Panc1 (cell line): ENCODE results near the gene AKAP4. TPM values are rescaled to one million over a fixed set of nuclear protein-coding genes. Genes with fewer than 3 reads are reported as not detected.

Experiments
- ATAC-seq: fragments of 200-7000 bp; cut with Tn5 transposase; 2 replicates; pipeline ENCODE4 v1.9.1; 2020; ENCODE audit warnings: mild to moderate bottlenecking, moderate library complexity
- BruUV-seq: library from RNA; stranded (reverse); fragments of 400-500 nt; replicated peaks from 2 replicates; lab custom pipeline; 2021; lab: Mats Ljungman, UMichigan
- CTCF ChIA-PET: fragments of 300-600 bp; sonication (Branson Sonifier 250); formaldehyde crosslinking; loops from one replicate; lab custom pipeline; 2022; ENCODE audit warnings: antibody characterized with exemption; lab: Charles Lee
- POLR2A ChIA-PET: fragments of 300-600 bp; sonication (Branson Sonifier 250); formaldehyde crosslinking; loops from one replicate; lab custom pipeline; 2022; ENCODE audit warnings: antibody characterized with exemption; lab: Charles Lee
- DNase-seq: peaks from one replicate; pipeline ENCODE4 v3.0.0-alpha.2; 2010; ENCODE audit warnings: low read depth, low spot score
- H3K27ac ChIP-seq: 2 replicates; pipeline ENCODE4 v1.5.1; 2011; ENCODE audit warnings: mild to moderate bottlenecking, low read length, inconsistent platforms
- H3K27me3 ChIP-seq: fragments of 200-500 bp; sonication (Bioruptor generic); 2 replicates; pipeline ENCODE4 v1.6.0; 2014; ENCODE audit warnings: low read length, inconsistent platforms; ENCODE audit not compliant: control insufficient read depth, insufficient read depth
- H3K36me3 ChIP-seq: fragments of 200-500 bp; sonication (Bioruptor generic); 2 replicates; pipeline ENCODE4 v1.5.1; 2014; ENCODE audit warnings: inconsistent platforms, mild to moderate bottlenecking, low read length, moderate library complexity; ENCODE audit not compliant: control insufficient read depth, insufficient read depth
- H3K4me1 ChIP-seq: 2 replicates; pipeline ENCODE4 v1.5.1; 2011; ENCODE audit warnings: inconsistent platforms, mild to moderate bottlenecking, low read length, moderate library complexity; ENCODE audit not compliant: control insufficient read depth, insufficient read depth
- H3K4me3 ChIP-seq, 2 experiments: 2 replicates each; pipeline ENCODE4 v1.5.1; 2011 to 2012; ENCODE audit warnings: low read depth in 2 of 2, low read length in 2 of 2, mild to moderate bottlenecking in 2 of 2, inconsistent platforms in 1 of 2, moderate library complexity in 1 of 2
- H3K9me3 ChIP-seq: fragments of 200-500 bp; sonication (Bioruptor generic); 2 replicates; pipeline ENCODE4 v1.5.1; 2014; ENCODE audit warnings: low read depth, mild to moderate bottlenecking, inconsistent platforms, low read length, moderate library complexity; ENCODE audit not compliant: control insufficient read depth, insufficient read depth
- POLR2AphosphoS5 ChIP-seq: IDR thresholded peaks from 2 replicates; pipeline ENCODE4 v1.6.1; 2012; ENCODE audit warnings: mild to moderate bottlenecking, low read depth, low read length, moderate library complexity
- REST ChIP-seq, 2 experiments: IDR thresholded peaks; 2 replicates each; pipeline ENCODE4 v1.6.1; 2011 to 2012; ENCODE audit warnings: low read depth in 2 of 2, control low read depth in 1 of 2, low read length in 1 of 2, mild to moderate bottlenecking in 1 of 2, moderate library complexity in 1 of 2; ENCODE audit not compliant: insufficient read depth in 1 of 2
- SIN3A ChIP-seq: IDR thresholded peaks from 2 replicates; pipeline ENCODE4 v1.6.1; 2012; ENCODE audit warnings: low read depth, mild to moderate bottlenecking, low read length, moderate library complexity, borderline replicate concordance; ENCODE audit not compliant: insufficient read depth
- TCF7L2 ChIP-seq: IDR thresholded peaks from 2 replicates; pipeline ENCODE4 v1.6.1; 2011; ENCODE audit warnings: mild to moderate bottlenecking, low read depth, low read length, inconsistent platforms
- in situ Hi-C: cut with HindIII; loops from 2 replicates; pipeline ENCODE4 v1.10.0; 2016; ENCODE audit warnings: low sequenced_read_pairs, low pct_unique_long_range_greater_than_20kb
- intact Hi-C: fragments of 100-400 bp; cut with micrococcal nuclease; formaldehyde crosslinking; loops from one replicate; pipeline ENCODE4 v1.10.0; 2022; ENCODE audit not compliant: unreplicated experiment
- total RNA-seq: library from RNA; stranded (reverse); gene quantifications from one replicate; pipeline ENCODE4 v1.2.1, GENCODE V29; 2021; ENCODE audit not compliant: unreplicated experiment
- TF ChIP-seq, protein P1 (sequence below): fragments of 450-650 bp; IDR thresholded peaks from 2 replicates; pipeline ENCODE4 v1.5.1; 2017; ENCODE audit warnings: mild to moderate bottlenecking

Gene AKAP4
- total RNA-seq, 1 experiment from 2014 or later: not detected

DNA sequence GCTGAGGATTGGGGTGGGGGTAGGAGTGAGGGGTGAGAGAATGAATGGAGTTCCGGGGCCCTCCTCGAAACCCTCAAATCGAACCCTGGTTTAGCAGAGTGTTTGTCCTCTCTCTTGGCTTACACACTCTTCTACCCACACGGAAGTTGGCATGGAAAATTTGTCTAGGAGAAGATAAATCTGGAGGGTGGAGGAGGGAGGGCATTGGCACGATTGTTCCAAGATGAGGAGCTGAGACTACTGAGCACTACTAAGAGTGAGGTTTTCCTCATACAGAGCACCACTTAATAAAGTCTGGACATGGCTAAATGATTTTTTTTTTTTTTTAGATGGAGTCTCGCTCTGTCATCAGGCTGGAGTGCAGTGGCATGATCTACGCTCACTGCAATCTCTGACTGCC is 33.4 kb downstream of the AKAP4 start:
- Histone ChIP-seq H3K4me3 (no peak overlapping the region), H3K27me3 (no peaks in the 10 kb centered on the region), H3K27ac (no peak overlapping the region), H3K9me3 (no peaks in the 10 kb centered on the region), H3K4me1 (no peaks in the 10 kb centered on the region), H3K36me3 (no peaks in the 10 kb centered on the region)
- BruUV-seq: no TSS peak
- intact Hi-C loops (no loop called here), in situ Hi-C loops (no loop called here)
- ChIA-PET CTCF (no interaction called here), POLR2A (no interaction called here)
- DNase-seq (no peak), ATAC-seq (no peak)
- TF ChIP-seq SIN3A: no peak
- no peak for TF ChIP-seq REST (IDR thresholded peaks at IDR 0.05; ENCODE audit: insufficient read depth in 1 of 2, low read depth in 2 of 2, low read length in 1 of 2)
- TF ChIP-seq, protein P1, sequence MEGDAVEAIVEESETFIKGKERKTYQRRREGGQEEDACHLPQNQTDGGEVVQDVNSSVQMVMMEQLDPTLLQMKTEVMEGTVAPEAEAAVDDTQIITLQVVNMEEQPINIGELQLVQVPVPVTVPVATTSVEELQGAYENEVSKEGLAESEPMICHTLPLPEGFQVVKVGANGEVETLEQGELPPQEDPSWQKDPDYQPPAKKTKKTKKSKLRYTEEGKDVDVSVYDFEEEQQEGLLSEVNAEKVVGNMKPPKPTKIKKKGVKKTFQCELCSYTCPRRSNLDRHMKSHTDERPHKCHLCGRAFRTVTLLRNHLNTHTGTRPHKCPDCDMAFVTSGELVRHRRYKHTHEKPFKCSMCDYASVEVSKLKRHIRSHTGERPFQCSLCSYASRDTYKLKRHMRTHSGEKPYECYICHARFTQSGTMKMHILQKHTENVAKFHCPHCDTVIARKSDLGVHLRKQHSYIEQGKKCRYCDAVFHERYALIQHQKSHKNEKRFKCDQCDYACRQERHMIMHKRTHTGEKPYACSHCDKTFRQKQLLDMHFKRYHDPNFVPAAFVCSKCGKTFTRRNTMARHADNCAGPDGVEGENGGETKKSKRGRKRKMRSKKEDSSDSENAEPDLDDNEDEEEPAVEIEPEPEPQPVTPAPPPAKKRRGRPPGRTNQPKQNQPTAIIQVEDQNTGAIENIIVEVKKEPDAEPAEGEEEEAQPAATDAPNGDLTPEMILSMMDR: no peak
- TF ChIP-seq POLR2AphosphoS5: no peak
- TF ChIP-seq TCF7L2: no peak

GRCh38 chrX:50165727-50166126 is 35.1 kb downstream of the AKAP4 start:
- ATAC-seq (no peak), DNase-seq (no peak)
- H3K27ac ChIP-seq: no peak overlapping the region
- no peaks in the 10 kb centered on the region for H3K4me1 ChIP-seq
- intact Hi-C loops: no loop called here
- in situ Hi-C loops: no loop called here
- no peak overlapping the region for H3K4me3 ChIP-seq
- ChIA-PET POLR2A (no interaction called here), CTCF (no interaction called here)
- no peaks in the 10 kb centered on the region for H3K36me3 ChIP-seq
- TF ChIP-seq TCF7L2 (no peak), POLR2AphosphoS5 (no peak), REST (IDR thresholded peaks at IDR 0.05; ENCODE audit: insufficient read depth in 1 of 2, low read depth in 2 of 2, low read length in 1 of 2) (no peak), SIN3A (no peak)
- TF ChIP-seq, protein P1: no peak
- no TSS peak for BruUV-seq
- H3K27me3 ChIP-seq: no peaks in the 10 kb centered on the region
- H3K9me3 ChIP-seq: no peaks in the 10 kb centered on the region
